Esophagus muscularis mucosa (tissue), 4 donors: ENCODE data around the gene GSK3B.

Source experiments
- EP300 ChIP-seq: sonication (generic); formaldehyde crosslinking; IDR thresholded peaks from one replicate; pipeline ENCODE4 v1.6.1; 2017; ENCODE audit warnings: antibody characterized with exemption
- POLR2A ChIP-seq: fragments of 450-650 bp; IDR thresholded peaks from one replicate; pipeline ENCODE4 v1.6.1; 2017; ENCODE audit warnings: antibody characterized with exemption, moderate library complexity, mild to moderate bottlenecking, low read depth
- POLR2AphosphoS5 ChIP-seq, 2 donors: sonication (generic); formaldehyde crosslinking; IDR thresholded peaks; one replicate each; pipeline ENCODE4 v1.6.1; 2017; ENCODE audit warnings: antibody characterized with exemption in 2 of 2
- TF ChIP-seq, protein P1 (sequence below), 3 experiments: fragments of 200-600 bp in 2 of 3; fragments of 450-650 bp in 1 of 3; sonication (generic) in 2 of 3; IDR thresholded peaks; one replicate each; pipeline ENCODE4 v1.5.1; 2017 to 2019; ENCODE audit warnings: antibody characterized with exemption in 3 of 3, mild to moderate bottlenecking in 2 of 3, moderate library complexity in 1 of 3

DNA sequence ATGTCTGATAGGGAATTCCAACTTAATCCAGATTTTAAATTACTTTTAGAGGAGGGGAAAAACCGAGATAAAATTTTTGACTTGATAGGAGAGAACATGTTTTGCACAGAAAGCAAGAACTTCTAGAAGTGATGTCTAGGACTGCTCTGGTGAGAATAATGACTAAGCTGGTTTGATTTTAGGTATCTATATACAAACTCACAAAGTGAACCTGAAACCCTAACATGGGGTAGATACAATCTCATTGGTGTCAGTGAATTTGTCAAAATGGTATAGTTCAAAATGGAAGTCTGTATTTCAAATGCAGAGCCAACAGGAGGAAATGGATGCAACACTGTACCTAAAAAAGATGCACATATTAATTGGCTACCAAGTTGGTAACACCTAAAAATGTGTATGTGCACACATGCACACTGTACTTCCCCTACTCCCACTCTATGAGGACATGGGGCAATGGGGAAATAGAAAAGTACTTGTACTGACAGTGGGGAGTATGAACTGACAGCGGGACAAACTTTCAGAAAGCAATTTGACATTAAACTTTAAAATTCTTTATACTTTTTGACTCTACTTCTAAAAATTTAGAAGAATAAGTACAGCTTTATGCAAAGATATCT lies 259.4 kb downstream of the GSK3B start:
- TF ChIP-seq, protein P1, sequence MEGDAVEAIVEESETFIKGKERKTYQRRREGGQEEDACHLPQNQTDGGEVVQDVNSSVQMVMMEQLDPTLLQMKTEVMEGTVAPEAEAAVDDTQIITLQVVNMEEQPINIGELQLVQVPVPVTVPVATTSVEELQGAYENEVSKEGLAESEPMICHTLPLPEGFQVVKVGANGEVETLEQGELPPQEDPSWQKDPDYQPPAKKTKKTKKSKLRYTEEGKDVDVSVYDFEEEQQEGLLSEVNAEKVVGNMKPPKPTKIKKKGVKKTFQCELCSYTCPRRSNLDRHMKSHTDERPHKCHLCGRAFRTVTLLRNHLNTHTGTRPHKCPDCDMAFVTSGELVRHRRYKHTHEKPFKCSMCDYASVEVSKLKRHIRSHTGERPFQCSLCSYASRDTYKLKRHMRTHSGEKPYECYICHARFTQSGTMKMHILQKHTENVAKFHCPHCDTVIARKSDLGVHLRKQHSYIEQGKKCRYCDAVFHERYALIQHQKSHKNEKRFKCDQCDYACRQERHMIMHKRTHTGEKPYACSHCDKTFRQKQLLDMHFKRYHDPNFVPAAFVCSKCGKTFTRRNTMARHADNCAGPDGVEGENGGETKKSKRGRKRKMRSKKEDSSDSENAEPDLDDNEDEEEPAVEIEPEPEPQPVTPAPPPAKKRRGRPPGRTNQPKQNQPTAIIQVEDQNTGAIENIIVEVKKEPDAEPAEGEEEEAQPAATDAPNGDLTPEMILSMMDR (IDR thresholded peaks at IDR 0.05), result no peak
- no peak for TF ChIP-seq POLR2AphosphoS5 (IDR thresholded peaks at IDR 0.05)
- TF ChIP-seq POLR2A, result no peak
- TF ChIP-seq EP300, result no peak
